Kidney tubule cell (primary cell): ENCODE data around the gene SLC48A1.

Source experiments
- DNase-seq: peaks from one replicate; pipeline ENCODE4 v3.0.0-alpha.2; 2018; ENCODE audit warnings: low spot score

The SLC48A1 gene

GRCh38 chr12:47757840-47758583 lies 15.0 kb upstream of the SLC48A1 start:
- peak; percentile 62 for DNase-seq

DNA sequence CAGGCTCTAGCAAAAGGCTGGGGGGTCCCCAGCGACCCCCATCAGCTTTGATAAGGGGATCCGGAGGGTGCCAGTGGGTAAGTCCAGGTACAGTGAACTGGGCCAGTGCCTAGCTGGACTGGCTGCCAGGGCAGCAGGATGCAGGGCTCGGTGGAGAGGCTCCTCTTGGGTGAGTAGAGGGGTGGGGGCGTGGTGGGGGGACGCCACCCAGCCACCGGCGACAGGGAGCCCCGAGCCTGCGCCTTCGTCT lies 14.5 kb upstream of the SLC48A1 start:
- DNase-seq: no peak

DNA sequence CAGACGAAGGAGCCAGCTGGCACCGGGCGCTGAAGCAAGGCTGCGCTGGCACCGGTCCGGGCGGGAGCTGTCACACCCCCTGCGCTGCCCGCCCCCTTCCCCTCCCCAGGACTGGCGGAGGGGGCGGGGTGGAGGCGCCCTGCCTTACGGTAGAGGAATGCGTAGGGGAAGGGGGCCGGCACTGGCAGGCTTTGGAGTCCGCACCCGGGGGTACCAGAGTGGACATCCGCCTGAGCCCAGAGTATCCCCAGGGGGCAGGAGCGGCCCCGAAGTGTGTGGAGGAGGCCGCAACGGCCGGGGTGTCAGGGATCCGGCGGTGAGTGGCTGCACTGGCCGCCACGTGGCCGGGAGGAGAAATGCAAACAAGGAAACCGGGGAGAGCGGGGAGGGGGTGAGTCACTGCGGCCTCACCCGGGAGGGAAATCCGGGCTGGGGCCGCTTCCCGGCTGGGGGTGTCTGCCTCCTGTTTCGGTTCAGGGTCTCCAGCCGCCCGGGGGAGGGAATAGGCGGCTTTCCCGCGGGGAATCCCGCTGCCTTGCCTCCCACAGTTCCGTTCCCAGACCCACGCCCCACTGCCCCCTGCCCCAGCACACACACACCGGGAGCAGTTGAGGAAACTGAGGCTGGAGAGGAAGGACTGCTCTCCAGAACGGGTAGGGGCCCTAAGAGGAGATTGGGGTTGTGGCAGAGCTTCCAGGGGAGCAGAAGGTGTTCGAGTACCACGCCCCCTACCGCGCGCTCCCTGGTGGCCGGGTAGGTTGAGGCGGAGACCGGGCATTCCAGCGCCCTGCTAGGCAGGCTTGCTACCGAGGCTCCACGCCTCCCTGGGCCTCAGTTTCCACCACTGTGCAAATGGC lies 14.0 kb upstream of the SLC48A1 start, which contains the start of gene RAPGEF3:
Gene RAPGEF3 (minus strand): TSS at position 47 of the 857 bp plus-strand sequence. CDS start 324 bp downstream, outside the sequence.
- peak; percentile 98 for DNase-seq

DNA sequence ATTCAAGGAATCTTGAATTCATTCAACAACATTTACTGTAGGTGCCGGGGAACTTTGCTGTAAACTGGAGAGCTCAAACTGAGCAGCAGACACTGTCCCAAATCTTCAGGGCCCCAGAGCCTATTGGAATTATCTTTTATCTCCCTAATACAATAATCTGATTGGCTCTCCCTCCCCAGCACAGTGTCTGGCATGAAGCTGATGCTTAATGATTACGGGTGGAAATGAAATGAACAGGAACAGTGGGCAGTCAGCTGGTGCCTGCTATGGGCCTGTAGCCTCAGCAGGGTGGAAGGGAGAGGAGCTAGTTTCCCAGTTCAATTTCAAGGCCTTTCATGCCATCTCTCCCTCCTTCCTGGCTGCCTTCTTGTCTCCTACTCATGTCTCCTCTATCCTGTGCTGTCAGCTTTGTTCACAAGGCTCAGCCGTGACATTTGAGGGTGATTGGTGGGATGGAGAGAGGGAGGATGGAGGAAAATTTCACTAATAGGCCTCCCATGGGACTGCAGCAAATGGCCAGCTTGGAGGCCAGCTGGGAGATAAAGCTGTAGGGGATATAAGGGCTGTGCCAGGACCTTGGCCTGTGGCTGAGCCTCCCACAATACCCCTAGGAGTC lies 10.1 kb upstream of the SLC48A1 start:
- DNase-seq: peak; percentile 64

DNA sequence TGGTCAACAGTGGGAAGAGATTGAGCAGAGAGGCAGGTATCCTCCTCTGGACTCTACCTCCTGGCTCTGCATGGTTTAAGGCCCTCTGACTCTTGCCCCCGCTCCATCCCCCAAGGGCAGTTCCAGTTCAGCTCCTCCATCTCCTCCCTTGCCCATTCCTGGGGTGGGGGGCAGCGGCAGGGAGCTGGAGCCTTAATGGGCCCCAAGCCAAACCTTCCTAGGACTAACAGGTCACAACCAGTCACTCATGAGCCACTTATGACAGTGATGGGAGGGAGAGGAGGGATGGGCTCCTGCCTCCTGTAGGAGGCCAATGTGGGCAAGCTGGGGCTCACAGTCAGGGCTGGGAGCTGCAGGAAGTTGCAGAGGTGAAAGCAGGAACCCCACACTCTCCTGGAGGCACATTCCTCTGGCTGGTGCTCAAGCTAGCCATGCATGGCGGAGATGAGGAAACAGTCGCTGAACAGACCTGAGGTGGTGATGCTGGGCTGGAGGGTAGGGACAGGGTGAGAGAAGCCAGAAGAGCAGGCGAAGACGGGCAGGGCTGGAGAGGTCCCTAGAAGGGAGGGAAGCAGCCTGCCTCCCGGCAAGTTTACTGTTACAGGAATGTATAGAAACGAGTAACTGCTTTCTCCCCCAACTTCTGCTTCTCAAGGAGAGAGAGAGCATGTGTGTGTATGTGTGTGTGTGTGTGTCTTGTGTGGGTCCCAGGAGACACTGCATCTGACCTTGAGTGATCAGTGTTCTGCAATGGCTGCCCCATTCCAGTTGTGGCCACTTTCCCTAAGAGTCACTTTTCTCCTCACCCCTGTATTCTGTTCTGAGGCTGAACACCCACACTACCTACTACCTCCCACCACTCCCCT lies 9.3 kb upstream of the SLC48A1 start:
- DNase-seq: peak; percentile 100

GRCh38 chr12:47766502-47767215 lies 6.4 kb upstream of the SLC48A1 start:
- no peak for DNase-seq

DNA sequence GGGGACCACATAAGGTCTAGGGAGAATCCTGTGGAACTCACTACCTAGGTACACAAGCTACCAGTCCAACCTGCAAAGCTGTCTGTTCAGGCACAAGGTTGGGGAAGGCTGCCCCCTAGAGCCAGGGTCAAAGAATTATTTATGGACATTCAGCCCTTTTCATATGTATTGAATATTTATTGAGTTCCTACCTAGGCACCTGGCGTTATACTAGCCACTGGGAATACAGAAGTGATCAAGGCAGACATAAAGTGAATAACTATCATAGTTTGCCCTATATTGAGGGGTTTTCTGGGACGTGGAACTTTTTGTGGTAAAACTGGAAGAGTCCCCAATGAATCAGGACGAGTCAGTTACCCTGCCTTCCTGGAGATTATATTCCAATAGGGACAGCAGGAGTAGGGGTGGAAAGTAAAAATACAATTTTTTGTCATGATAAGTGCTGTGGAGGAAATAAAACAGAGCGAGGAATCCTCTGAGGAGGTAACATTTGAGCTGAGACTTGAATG lies 5.8 kb upstream of the SLC48A1 start:
- peak; percentile 70 for DNase-seq

GRCh38 chr12:47768323-47768811 lies 4.7 kb upstream of the SLC48A1 start:
- peak; percentile 93 for DNase-seq

DNA sequence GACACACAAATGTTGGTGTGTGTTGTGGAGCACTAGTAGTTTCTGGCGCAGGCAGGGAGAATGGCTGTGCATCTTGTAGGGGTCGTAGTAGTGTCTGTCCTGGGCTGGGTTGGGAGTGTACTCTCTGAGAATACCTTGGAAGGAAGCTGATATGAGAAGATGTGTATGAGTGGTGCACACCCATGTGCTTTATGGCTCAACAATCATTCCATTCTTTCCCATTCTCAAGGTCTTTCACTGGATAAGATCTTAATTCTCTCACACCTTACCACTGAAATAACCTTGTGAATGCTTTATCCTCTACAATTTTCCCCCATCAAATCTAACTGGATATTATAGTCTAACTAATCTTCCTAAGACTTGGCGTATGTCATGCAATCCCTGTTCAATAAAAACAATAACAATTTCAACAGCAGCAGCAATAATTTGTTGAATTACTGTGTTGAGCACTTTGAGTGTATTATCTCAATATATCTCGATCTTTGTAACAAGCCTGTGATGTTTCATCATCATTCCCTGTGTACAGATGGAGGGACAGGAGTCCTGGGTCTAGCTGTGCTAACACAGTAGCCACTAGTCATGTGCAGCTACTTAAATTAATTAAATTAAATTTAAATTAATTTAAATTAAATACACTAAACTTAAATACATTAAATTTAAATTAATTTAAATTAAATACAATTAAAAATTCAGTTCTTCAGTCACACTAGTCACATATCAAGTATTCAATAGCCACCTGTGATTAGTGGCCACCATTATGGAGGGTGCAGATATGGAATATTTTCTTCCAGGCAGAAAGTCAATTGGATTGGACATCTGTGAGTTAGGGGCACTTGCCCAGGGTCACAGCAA lies 3.6 kb upstream of the SLC48A1 start:
- no peak for DNase-seq

DNA sequence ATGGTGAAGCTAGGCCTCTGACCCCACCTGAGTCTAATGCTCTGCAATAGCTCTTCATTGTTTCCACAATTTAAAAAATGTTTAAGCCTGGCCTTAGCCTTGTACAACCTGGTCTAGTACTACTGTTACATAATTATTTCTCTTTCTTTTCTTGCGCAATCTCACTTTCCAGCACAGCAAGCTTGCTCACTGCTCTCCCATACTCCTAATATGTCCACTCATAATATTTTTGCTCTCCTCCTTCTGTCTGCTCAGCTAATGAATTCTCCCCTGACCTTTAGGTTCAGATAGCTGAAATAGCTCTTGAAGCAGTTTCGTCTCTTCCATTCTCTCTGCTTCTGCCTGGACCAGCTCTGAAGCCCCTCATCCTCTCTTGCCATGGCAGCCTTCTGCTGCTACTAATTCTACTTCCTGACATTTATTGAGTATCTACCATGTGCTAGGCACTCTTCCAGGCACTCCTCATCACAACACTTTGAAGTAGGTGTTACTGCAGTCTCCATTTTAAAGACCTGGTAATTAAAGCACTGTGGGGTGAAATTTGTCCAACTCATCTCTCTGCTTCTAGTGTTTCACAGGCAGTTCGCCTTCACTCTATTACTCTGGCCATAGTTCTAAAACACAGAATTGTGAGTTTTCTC lies 2.8 kb upstream of the SLC48A1 start:
- DNase-seq: no peak

- DNase-seq: no peak
Observed at GRCh38 chr12:47771304-47771703, 1.7 kb upstream of the SLC48A1 start.

DNA sequence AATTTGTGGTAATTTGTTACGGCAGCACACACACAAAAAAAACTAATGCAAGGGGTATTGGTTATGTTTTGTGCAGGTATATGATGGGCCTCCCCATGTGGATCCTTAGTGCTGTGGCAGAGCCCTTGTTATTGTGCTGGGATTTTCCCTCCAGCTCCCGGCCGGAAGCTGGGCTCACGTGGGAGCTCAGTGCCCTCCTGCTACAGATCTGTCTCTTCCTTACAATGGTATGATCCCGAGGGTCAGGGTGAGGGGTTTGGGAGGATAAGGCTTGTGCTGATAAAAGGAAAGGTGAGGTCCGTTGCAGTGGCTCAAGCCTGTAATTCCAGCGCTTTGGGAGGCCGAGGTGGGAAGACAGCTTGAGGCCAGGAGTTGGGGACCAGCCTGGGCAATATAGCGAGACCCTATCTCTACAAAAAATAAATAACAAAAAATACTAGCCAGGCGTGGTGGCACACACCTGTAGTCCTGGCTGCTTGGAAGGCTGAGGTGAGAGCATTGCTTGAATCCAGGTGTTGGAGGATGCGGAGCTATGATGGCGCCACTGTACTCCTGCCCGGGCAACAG lies 861 bp upstream of the SLC48A1 start:
- no peak for DNase-seq

- no peak for DNase-seq
Observed at GRCh38 chr12:47772738-47773061, 338 bp upstream of the SLC48A1 start.

GRCh38 chr12:47773858-47774580 lies 981 bp downstream of the SLC48A1 start:
- DNase-seq: no peak

DNA sequence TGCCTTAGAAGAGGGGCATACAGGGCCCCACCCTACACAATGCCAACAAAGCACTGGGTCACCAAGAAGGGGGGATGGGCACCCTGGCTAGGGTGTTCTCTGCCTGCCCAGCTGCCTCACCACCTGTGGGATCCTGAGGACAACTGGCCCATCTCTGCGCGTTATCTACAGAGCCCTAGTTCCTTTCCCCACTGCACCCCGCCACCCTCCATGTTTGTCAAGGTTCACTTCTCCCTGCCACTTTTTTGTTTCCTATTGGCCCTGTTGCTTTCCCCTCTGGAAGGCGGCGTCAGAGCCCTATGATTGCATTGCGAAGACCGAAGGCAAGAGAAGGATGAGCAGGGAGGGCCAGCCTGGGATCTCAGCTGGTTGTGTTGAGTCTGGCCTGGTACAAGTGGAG lies 1.6 kb downstream of the SLC48A1 start:
- no peak for DNase-seq

GRCh38 chr12:47775100-47775911 lies 2.3 kb downstream of the SLC48A1 start:
- peak; percentile 57 for DNase-seq

GRCh38 chr12:47776471-47777143 lies 3.6 kb downstream of the SLC48A1 start:
- no peak for DNase-seq
